GM06990 (cell line): ENCODE data around the gene STAC2.
"Not testable (repeated sequence)": the region's sequence is repeated elsewhere in the genome, so short reads cannot be mapped to it uniquely, and the experiment has no call there.

Source experiments
- DNase-seq: peaks from one replicate; pipeline ENCODE4 v3.0.0-alpha.2; 2011; ENCODE audit not compliant: insufficient read length; ENCODE audit errors: extremely low read depth
- H3K27me3 ChIP-seq: replicated peaks from 2 replicates; pipeline ENCODE4 v1.6.0; 2011; ENCODE audit warnings: low read length; ENCODE audit not compliant: control insufficient read depth, insufficient read depth
- H3K36me3 ChIP-seq: 2 replicates; pipeline ENCODE4 v1.5.1; 2011; ENCODE audit warnings: low read length; ENCODE audit not compliant: control insufficient read depth, insufficient read depth
- H3K4me3 ChIP-seq: replicated peaks from 2 replicates; pipeline ENCODE4 v1.5.1; 2011; ENCODE audit warnings: low read depth, mild to moderate bottlenecking, control low read depth, low read length
- TF ChIP-seq, protein P1 (sequence below): IDR thresholded peaks from 2 replicates; pipeline ENCODE4 v1.5.1; 2011; ENCODE audit warnings: low read length, control low read depth, mild to moderate bottlenecking, inconsistent platforms; ENCODE audit not compliant: insufficient read depth, poor library complexity, severe bottlenecking

Gene STAC2

DNA sequence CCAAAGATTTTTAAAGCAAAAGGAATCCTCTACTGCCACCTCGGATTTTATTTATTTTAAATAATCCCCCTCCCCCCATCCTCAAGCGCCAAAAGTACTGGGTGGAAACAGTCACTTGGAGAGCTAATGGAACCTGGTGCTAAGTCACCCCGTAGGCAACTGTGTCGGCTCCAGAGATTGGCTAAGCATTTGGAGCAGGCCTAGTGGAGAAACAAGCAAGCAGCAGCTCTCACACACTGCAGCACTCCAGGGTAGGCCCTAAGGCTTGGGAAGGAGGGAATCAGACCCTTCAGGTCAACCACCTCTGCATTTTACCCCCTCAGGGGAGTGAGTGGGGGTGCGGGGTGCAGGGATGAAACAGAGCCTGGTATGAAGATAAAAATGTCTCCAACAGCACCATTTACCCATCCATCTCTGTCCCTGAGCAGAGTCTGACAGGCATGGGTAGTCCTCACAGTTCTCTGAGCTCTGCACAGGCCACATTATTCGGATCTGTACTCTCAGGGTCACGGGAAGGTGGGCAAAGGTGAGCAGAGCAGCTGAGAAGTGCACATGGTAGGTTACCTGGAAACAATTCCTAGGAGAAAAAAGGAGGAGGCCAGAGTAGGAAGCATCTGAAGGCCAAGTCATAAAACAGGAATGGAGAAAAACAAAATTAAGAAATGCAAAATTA, 27.2 kb upstream of the STAC2 start:
- H3K27me3 ChIP-seq, result no peaks in the 10 kb centered on the region
- H3K4me3 ChIP-seq, result no peak overlapping the region
- TF ChIP-seq, protein P1, sequence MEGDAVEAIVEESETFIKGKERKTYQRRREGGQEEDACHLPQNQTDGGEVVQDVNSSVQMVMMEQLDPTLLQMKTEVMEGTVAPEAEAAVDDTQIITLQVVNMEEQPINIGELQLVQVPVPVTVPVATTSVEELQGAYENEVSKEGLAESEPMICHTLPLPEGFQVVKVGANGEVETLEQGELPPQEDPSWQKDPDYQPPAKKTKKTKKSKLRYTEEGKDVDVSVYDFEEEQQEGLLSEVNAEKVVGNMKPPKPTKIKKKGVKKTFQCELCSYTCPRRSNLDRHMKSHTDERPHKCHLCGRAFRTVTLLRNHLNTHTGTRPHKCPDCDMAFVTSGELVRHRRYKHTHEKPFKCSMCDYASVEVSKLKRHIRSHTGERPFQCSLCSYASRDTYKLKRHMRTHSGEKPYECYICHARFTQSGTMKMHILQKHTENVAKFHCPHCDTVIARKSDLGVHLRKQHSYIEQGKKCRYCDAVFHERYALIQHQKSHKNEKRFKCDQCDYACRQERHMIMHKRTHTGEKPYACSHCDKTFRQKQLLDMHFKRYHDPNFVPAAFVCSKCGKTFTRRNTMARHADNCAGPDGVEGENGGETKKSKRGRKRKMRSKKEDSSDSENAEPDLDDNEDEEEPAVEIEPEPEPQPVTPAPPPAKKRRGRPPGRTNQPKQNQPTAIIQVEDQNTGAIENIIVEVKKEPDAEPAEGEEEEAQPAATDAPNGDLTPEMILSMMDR, result no peak
- DNase-seq, result no peak
- peaks cover 1% of the 10 kb centered on the region for H3K36me3 ChIP-seq

DNA sequence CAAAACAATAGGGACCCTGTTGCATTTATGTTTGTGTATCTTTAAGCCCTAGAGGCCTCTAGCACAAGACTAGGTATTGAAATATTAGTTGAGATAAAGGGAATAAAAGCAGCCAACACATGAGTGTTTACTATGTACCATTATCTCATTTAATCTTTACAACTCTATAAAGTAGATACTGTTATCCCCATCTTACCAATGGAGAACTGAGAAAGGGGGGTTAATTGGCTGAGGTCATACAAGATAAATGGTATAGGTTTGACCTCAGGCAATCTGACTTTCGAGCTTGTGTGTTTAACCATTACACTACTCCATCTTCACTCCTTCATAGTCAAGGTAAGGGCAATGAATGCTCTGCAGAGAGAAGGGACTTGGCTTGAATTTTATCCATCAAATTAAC, 26.3 kb upstream of the STAC2 start:
- TF ChIP-seq, protein P1, result no peak
- DNase-seq, result no peak
- H3K36me3 ChIP-seq, result peaks cover 1% of the 10 kb centered on the region
- H3K4me3 ChIP-seq, result no peak overlapping the region
- H3K27me3 ChIP-seq, result no peaks in the 10 kb centered on the region

DNA sequence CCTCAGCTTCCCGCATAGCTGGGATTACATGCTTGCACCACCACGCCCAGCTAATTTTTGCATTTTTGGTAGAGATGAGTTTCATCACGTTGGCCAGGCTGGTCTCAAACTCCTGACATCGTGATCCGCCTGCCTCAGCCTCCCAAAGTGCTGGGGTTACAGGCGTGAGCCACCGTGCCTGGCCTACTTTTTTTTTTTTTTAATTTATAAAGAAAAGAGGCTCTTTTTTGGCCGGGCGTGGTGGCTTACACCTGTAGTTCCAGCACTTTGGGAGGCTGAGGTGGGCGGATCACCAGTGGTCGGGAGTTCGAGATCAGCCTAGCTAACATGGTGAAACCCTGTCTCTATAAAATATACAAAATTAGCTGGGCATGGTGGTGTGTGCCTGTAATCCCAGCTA, 24.3 kb upstream of the STAC2 start:
- DNase-seq, H3K4me3 ChIP-seq, H3K36me3 ChIP-seq, H3K27me3 ChIP-seq: not testable (repeated sequence)

DNA sequence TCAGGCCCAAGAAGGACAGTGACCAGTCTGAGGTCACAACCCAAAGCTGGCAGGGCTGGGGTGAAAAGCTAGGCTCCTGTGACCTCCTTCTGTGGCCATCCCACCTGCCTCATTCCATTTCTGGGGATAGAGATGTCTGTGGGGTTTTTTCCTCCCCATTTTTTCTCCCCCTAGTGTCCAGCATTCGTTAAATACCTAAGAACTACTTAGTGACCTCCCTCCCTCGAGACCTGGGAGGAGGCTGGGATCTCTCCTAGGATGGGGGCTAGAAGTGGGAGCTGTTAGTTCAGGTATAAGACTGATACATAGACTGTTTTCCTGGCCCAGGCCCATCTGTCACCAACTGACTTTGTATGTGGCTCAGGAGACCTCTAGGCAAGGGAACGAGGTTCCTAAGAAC, 20.5 kb upstream of the STAC2 start:
- Histone ChIP-seq H3K36me3 (no peaks in the 10 kb centered on the region), H3K4me3 (no peak overlapping the region), H3K27me3 (no peaks in the 10 kb centered on the region)
- no peak for DNase-seq
- TF ChIP-seq, protein P1, result no peak

DNA sequence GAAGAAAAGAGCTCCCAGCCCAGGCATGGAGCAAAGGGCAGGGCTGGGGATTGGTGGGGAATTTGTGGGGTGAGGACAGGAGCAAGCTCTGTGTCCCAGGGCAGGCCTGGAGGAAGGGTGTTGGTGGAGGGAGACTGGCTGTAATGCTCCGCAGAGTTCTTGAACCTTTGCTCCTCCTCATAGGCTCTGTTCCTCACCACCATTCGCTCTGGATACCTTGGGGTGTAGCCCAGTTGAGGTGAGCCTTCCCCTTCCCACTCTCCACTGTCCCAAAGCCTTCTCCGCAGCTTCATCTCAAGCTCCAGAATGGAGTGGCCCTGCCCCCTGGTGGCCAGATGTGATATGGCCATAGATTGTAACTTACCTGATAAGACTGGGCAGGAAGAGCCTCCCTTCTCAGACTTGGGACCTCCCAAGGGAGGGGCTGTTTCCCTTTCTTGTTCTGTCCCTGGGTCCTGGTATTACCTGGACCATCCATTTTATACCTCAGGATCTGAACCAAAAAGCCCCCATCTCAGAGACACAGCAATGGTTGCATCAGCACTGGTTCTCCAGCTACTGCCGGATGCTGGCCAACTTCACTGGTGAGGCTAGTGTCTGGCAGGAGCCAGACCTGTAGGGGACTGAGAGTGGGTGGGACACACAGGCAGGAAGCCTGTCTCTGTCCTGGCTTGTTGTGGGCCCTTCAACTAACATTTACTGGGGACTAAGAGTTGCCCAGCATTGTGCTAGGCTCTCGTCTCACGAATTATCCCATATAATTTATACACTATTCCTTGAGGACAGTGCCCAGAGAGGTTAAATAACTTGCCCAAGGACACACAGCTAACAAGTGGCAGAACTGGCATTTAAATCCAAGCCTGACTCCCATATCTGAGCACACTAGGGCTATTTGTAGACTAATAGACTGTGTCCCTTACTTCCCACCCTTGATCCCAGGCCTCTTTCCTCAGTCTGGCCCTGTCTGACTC, 19.1 kb upstream of the STAC2 start:
- DNase-seq, result peak; percentile 50
- Histone ChIP-seq H3K27me3 (no peaks in the 10 kb centered on the region), H3K36me3 (no peaks in the 10 kb centered on the region), H3K4me3 (no peak overlapping the region)
- TF ChIP-seq, protein P1, result peak; percentile 92

DNA sequence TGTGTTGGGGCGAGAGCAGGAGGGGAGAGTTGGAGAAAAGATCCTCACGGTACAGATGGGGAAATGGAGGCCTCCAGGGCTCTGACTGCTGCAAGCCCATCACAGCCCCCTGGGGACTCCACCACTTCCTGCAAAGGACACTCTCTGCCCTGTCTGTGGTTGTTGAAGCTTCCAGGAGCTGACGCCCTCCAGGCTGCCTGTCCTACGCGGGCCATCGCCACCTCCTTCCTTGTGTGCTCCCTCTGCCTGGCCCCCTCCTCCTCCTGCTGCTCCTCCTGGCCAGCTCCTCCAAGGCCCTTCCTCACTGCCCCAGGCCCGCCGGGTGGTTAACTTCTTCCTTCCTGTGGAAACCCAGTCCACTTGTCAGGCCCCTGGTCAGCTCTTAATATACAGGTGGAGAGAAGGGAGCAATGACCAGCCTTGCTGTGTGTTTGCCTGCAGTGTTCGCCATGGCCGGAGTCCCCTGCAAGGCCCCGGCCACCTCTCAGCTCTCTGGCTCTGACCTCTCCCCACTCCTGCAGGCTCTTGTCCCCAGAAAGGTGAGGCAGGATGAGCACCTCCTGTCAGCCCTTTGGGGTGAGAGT, 18.4 kb upstream of the STAC2 start:
- no peak overlapping the region for H3K4me3 ChIP-seq
- H3K27me3 ChIP-seq, result no peaks in the 10 kb centered on the region
- TF ChIP-seq, protein P1, result no peak
- H3K36me3 ChIP-seq, result no peaks in the 10 kb centered on the region
- peak; percentile 41 for DNase-seq
